CD4-positive, CD25-positive, alpha-beta regulatory T cell (primary cell): ENCODE data around the gene PHKG2. TPM values are rescaled to one million over a fixed set of nuclear protein-coding genes. Genes with fewer than 3 reads are reported as not detected.
A peak's percentile ranks its signal among the peaks of the same experiment; 100 is the strongest.
"Not testable (repeated sequence)": the region's sequence is repeated elsewhere in the genome, so short reads cannot be mapped to it uniquely, and the experiment has no call there.

Experiments
- ATAC-seq, 2 donors: fragments of 150-1000 bp; cut with Tn5 transposase; one replicate each; pipeline ENCODE4 v1.10.0; 2021; ENCODE audit warnings: low read depth in 2 of 2, moderate number of reproducible peaks in 2 of 2, moderate library complexity in 1 of 2
- DNase-seq, 3 donors: peaks; one replicate each; pipeline versions ENCODE4 v3.0.0 to v3.0.0-alpha.2; 2012 to 2022; ENCODE audit warnings: mixed read lengths in 1 of 3
- H3K27ac ChIP-seq: one replicate; pipeline ENCODE4 v1.7.0; 2013; ENCODE audit warnings: mild to moderate bottlenecking, low read length; ENCODE audit not compliant: insufficient read depth, poor library complexity, severe bottlenecking
- H3K27me3 ChIP-seq: one replicate; pipeline ENCODE4 v1.7.0; 2013; ENCODE audit warnings: low read length; ENCODE audit not compliant: control insufficient read depth, insufficient read depth
- H3K36me3 ChIP-seq: one replicate; pipeline ENCODE4 v1.7.0; 2013; ENCODE audit warnings: mild to moderate bottlenecking, low read length, moderate library complexity; ENCODE audit not compliant: control insufficient read depth, insufficient read depth
- H3K4me1 ChIP-seq: 2 replicates; pipeline ENCODE4 v1.7.0; 2013; ENCODE audit warnings: mild to moderate bottlenecking, low read length; ENCODE audit not compliant: insufficient read depth, control insufficient read depth, poor library complexity, severe bottlenecking
- H3K4me3 ChIP-seq: one replicate; pipeline ENCODE4 v1.7.0; 2013; ENCODE audit warnings: low read depth, mild to moderate bottlenecking, low read length, moderate library complexity
- H3K9me3 ChIP-seq, 2 experiments: 1 replicate in 1 of 2; 2 replicates in 1 of 2; pipeline ENCODE4 v1.7.0; 2013; ENCODE audit warnings: low read length in 2 of 2, mild to moderate bottlenecking in 1 of 2, moderate library complexity in 1 of 2; ENCODE audit not compliant: control insufficient read depth in 2 of 2
- H3K27ac Mint-ChIP-seq, 3 donors: one replicate each; pipeline ENCODE4 v1.8.0; 2020 to 2022; ENCODE audit warnings: mild to moderate bottlenecking in 3 of 3, mixed read lengths in 3 of 3, moderate library complexity in 2 of 3
- H3K27me3 Mint-ChIP-seq: one replicate; pipeline ENCODE4 v1.8.0; 2022; ENCODE audit warnings: mild to moderate bottlenecking, mixed read lengths
- H3K36me3 Mint-ChIP-seq: one replicate; pipeline ENCODE4 v1.8.0; 2020; ENCODE audit warnings: mixed read lengths
- H3K4me1 Mint-ChIP-seq, 4 donors: one replicate each; pipeline ENCODE4 v1.8.0; 2020 to 2022; ENCODE audit warnings: mixed read lengths in 4 of 4, mild to moderate bottlenecking in 1 of 4
- H3K4me3 Mint-ChIP-seq, 4 donors: one replicate each; pipeline ENCODE4 v1.8.0; 2020 to 2022; ENCODE audit warnings: mild to moderate bottlenecking in 4 of 4, mixed read lengths in 4 of 4, moderate library complexity in 3 of 4
- H3K9me3 Mint-ChIP-seq, 7 donors: one replicate each; pipeline ENCODE4 v1.8.0; 2020 to 2022; ENCODE audit warnings: mixed read lengths in 7 of 7, mild to moderate bottlenecking in 3 of 7, moderate library complexity in 2 of 7
- polyA plus RNA-seq, 4 donors: library from polyadenylated mRNA; unstranded; fragments of 300-500 nt; fragmentation: Illumina TruSeq; gene quantifications; one replicate each; pipeline ENCODE4 v1.2.3, GENCODE V29; 2021
- total RNA-seq: library from RNA; stranded (reverse); gene quantifications from one replicate; pipeline ENCODE4 v1.2.3, GENCODE V29; 2022

Gene PHKG2
- total RNA-seq = 43.9 TPM
- polyA plus RNA-seq = 10 to 100 TPM; 39.5 to 48.5 (median 44.7) TPM

- Histone ChIP-seq H3K4me1 (peaks cover 9% of the 10 kb centered on the region), H3K4me3 (peak within 1 kb of the TSS; percentile 87), H3K9me3 (no peaks in the 10 kb centered on the region), H3K36me3 (peaks cover 19% of the 10 kb centered on the region), H3K27me3 (no peaks in the 10 kb centered on the region), H3K27ac (peak within 1 kb of the TSS; percentile 78)
- peaks cover 5 to 32% (median 21%) of the 10 kb centered on the region in 4 donors for H3K4me1 Mint-ChIP-seq
- peak within 1 kb of the TSS; percentile 91 to 98 (median 95) for H3K4me3 Mint-ChIP-seq
- ATAC-seq (peak; percentile 99), DNase-seq (peak; percentile 94 to 99 (median 96))
- H3K27ac Mint-ChIP-seq = peak within 1 kb of the TSS; percentile 93 to 95 (median 94)
- H3K9me3 Mint-ChIP-seq = no peaks in the 10 kb centered on the region
- H3K27me3 Mint-ChIP-seq = no peaks in the 10 kb centered on the region
- peaks cover 22% of the 10 kb centered on the region for H3K36me3 Mint-ChIP-seq
Observed at GRCh38 chr16:30747799-30748633, at the start of gene PHKG2. PHKG2 (plus strand) TSS chr16:30748425; CDS start chr16:30748821, 396 bp downstream.

- Histone ChIP-seq H3K27me3 (no peaks in the 10 kb centered on the region), H3K9me3 (no peaks in the 10 kb centered on the region), H3K4me1 (peaks cover 24% of the 10 kb centered on the region), H3K36me3 (peaks cover 32% of the 10 kb centered on the region), H3K4me3 (peak within 1 kb of the TSS; percentile 72), H3K27ac (peak within 1 kb of the TSS; percentile 99)
- ATAC-seq (peak; percentile 10 to 13), DNase-seq (peak; percentile 70 to 90 (median 71))
- Mint-ChIP-seq H3K4me3 (peak within 1 kb of the TSS; percentile 92 to 100 (median 97)), H3K36me3 (peaks cover 10% of the 10 kb centered on the region), H3K27ac (peak within 1 kb of the TSS; percentile 100), H3K27me3 (peaks cover 5% of the 10 kb centered on the region), H3K4me1 (peaks cover 9 to 37% (median 21%) of the 10 kb centered on the region in 4 donors), H3K9me3 (peaks cover 0 to 2% (median 0%) of the 10 kb centered on the region in 7 donors)
Observed at GRCh38 chr16:30698816-30699614, 49.2 kb upstream of the PHKG2 start, which contains the start of gene SRCAP. SRCAP (plus strand) TSS chr16:30699171; CDS start chr16:30700825, 1,654 bp downstream.

- H3K4me3 Mint-ChIP-seq = peak overlapping the region; percentile 92 to 97 (median 96)
- H3K27ac Mint-ChIP-seq = peak overlapping the region; percentile 93 to 100 (median 97)
- H3K27me3 Mint-ChIP-seq = peaks cover 5% of the 10 kb centered on the region
- H3K4me3 ChIP-seq = peak overlapping the region; percentile 72
- no peaks in the 10 kb centered on the region for H3K27me3 ChIP-seq
- H3K27ac ChIP-seq = peak overlapping the region; percentile 99
- peaks cover 0 to 2% (median 0%) of the 10 kb centered on the region in 7 donors for H3K9me3 Mint-ChIP-seq
- H3K9me3 ChIP-seq = no peaks in the 10 kb centered on the region
- peaks cover 14% of the 10 kb centered on the region for H3K36me3 Mint-ChIP-seq
- H3K4me1 ChIP-seq = peaks cover 22% of the 10 kb centered on the region
- ATAC-seq = no peak
- H3K4me1 Mint-ChIP-seq = peaks cover 9 to 36% (median 21%) of the 10 kb centered on the region in 4 donors
- no peak for DNase-seq
- H3K36me3 ChIP-seq = peaks cover 38% of the 10 kb centered on the region
Observed at GRCh38 chr16:30699615-30700099, 48.6 kb upstream of the PHKG2 start.

- Mint-ChIP-seq H3K9me3 (peaks cover 0 to 2% (median 0%) of the 10 kb centered on the region in 7 donors), H3K4me3 (peak overlapping the region in 3 of 4 donors; percentile 92 to 97 (median 97)), H3K27ac (peak overlapping the region in 1 of 3 donors; percentile 100), H3K27me3 (peaks cover 5% of the 10 kb centered on the region), H3K4me1 (peaks cover 9 to 34% (median 21%) of the 10 kb centered on the region in 4 donors), H3K36me3 (peaks cover 14% of the 10 kb centered on the region)
- Histone ChIP-seq H3K27ac (no peak overlapping the region), H3K4me1 (peaks cover 22% of the 10 kb centered on the region), H3K36me3 (peaks cover 46% of the 10 kb centered on the region), H3K9me3 (no peaks in the 10 kb centered on the region), H3K27me3 (no peaks in the 10 kb centered on the region), H3K4me3 (no peak overlapping the region)
- ATAC-seq (no peak), DNase-seq (no peak)
Observed at GRCh38 chr16:30700491-30700890, 47.7 kb upstream of the PHKG2 start.

GRCh38 chr16:30700971-30701370 lies 47.3 kb upstream of the PHKG2 start:
- DNase-seq = no peak
- H3K4me1 ChIP-seq = peaks cover 22% of the 10 kb centered on the region
- no peak overlapping the region for H3K4me3 ChIP-seq
- H3K27ac Mint-ChIP-seq = peak overlapping the region in 1 of 3 donors; percentile 25
- H3K36me3 ChIP-seq = peaks cover 51% of the 10 kb centered on the region
- ATAC-seq = no peak
- H3K4me3 Mint-ChIP-seq = peak overlapping the region in 3 of 4 donors; percentile 36 to 57 (median 42)
- H3K27me3 ChIP-seq = no peaks in the 10 kb centered on the region
- H3K27ac ChIP-seq = no peak overlapping the region
- peaks cover 14% of the 10 kb centered on the region for H3K36me3 Mint-ChIP-seq
- H3K9me3 Mint-ChIP-seq = peaks cover 0 to 2% (median 0%) of the 10 kb centered on the region in 7 donors
- H3K27me3 Mint-ChIP-seq = peaks cover 5% of the 10 kb centered on the region
- H3K4me1 Mint-ChIP-seq = peaks cover 9 to 34% (median 21%) of the 10 kb centered on the region in 4 donors
- no peaks in the 10 kb centered on the region for H3K9me3 ChIP-seq

GRCh38 chr16:30703071-30703470 lies 45.2 kb upstream of the PHKG2 start:
- not testable (repeated sequence) for ATAC-seq, H3K27me3 ChIP-seq, H3K27ac ChIP-seq, H3K27me3 Mint-ChIP-seq, DNase-seq, H3K9me3 Mint-ChIP-seq, H3K4me3 ChIP-seq, H3K27ac Mint-ChIP-seq, H3K9me3 ChIP-seq
- H3K4me1 Mint-ChIP-seq = peaks cover 14 to 23% (median 16%) of the 10 kb centered on the region in 4 donors
- H3K36me3 Mint-ChIP-seq = peaks cover 29% of the 10 kb centered on the region
- peaks cover 72% of the 10 kb centered on the region for H3K36me3 ChIP-seq
- H3K4me3 Mint-ChIP-seq = peak overlapping the region in 2 of 4 donors; percentile 56 to 75
- peaks cover 14% of the 10 kb centered on the region for H3K4me1 ChIP-seq

- DNase-seq = no peak
- peaks cover 29% of the 10 kb centered on the region for H3K36me3 Mint-ChIP-seq
- H3K4me3 ChIP-seq = no peak overlapping the region
Observed at GRCh38 chr16:30703971-30704370, 44.3 kb upstream of the PHKG2 start.

More at GRCh38 chr16:30703971-30704370, 44.3 kb upstream of the PHKG2 start:
- Mint-ChIP-seq H3K4me3 (no peak overlapping the region), H3K27ac (no peak overlapping the region), H3K27me3 (no peaks in the 10 kb centered on the region), H3K9me3 (peaks cover 0 to 1% (median 0%) of the 10 kb centered on the region in 7 donors), H3K4me1 (peaks cover 12 to 22% (median 15%) of the 10 kb centered on the region in 4 donors)
- H3K4me1 ChIP-seq = peaks cover 12% of the 10 kb centered on the region
- H3K9me3 ChIP-seq = no peaks in the 10 kb centered on the region
- H3K27ac ChIP-seq = no peak overlapping the region
- peaks cover 81% of the 10 kb centered on the region for H3K36me3 ChIP-seq
- ATAC-seq = no peak
- no peaks in the 10 kb centered on the region for H3K27me3 ChIP-seq
